Upper lobe of left lung (tissue), 6 donors: ENCODE data around the gene NBEAL2. TPM values are rescaled to one million over a fixed set of nuclear protein-coding genes. Genes with fewer than 3 reads are reported as not detected.
A peak's percentile ranks its signal among the peaks of the same experiment; 100 is the strongest.

Source experiments
- ATAC-seq, 2 donors: fragments of 200-7000 bp; cut with Tn5 transposase; one replicate each; pipeline ENCODE4 v1.9.1; 2022; ENCODE audit warnings: mild to moderate bottlenecking in 2 of 2, moderate library complexity in 2 of 2; ENCODE audit not compliant: low FRiP score in 2 of 2
- DNase-seq, 2 donors: peaks; one replicate each; pipeline ENCODE4 v3.0.0-alpha.2; 2019 to 2020
- H3K27ac ChIP-seq, 4 donors: fragments of 200-600 bp; sonication (generic); one replicate each; pipeline ENCODE4 v1.5.1; 2016 to 2019
- H3K27me3 ChIP-seq, 4 donors: fragments of 200-600 bp; sonication (generic); one replicate each; pipeline ENCODE4 v1.5.1; 2017 to 2019
- H3K36me3 ChIP-seq, 4 donors: fragments of 200-600 bp; sonication (generic); one replicate each; pipeline ENCODE4 v1.5.1; 2016 to 2019
- H3K4me1 ChIP-seq, 4 donors: fragments of 200-600 bp; sonication (generic); one replicate each; pipeline ENCODE4 v1.5.1; 2018 to 2019
- H3K4me3 ChIP-seq, 4 donors: fragments of 200-600 bp; sonication (generic); one replicate each; pipeline ENCODE4 v1.5.1; 2017 to 2019; ENCODE audit warnings: mild to moderate bottlenecking in 2 of 4, moderate library complexity in 1 of 4
- H3K9me3 ChIP-seq, 4 donors: fragments of 200-600 bp; sonication (generic); one replicate each; pipeline ENCODE4 v1.5.1; 2018 to 2019
- EP300 ChIP-seq, 4 donors: sonication (generic); formaldehyde crosslinking; IDR thresholded peaks; one replicate each; pipeline ENCODE4 v1.5.1; 2017; ENCODE audit warnings: antibody characterized with exemption in 4 of 4, control low read depth in 2 of 4
- POLR2A ChIP-seq, 4 donors: fragments of 450-650 bp; IDR thresholded peaks; one replicate each; pipeline ENCODE4 v1.5.1; 2016 to 2017; ENCODE audit warnings: antibody characterized with exemption in 4 of 4, mild to moderate bottlenecking in 2 of 4
- POLR2AphosphoS5 ChIP-seq, 2 donors: sonication (generic); formaldehyde crosslinking; IDR thresholded peaks; one replicate each; pipeline ENCODE4 v1.5.1; 2017; ENCODE audit warnings: antibody characterized with exemption in 2 of 2
- WGBS, 2 donors: methylation state at CpG; one replicate each; pipeline ENCODE4 v1.1.5; 2017 to 2018; 5-methylcytosine and 5-hydroxymethylcytosine counted together
- total RNA-seq, 6 donors: library from RNA; depleted of rRNA in 4 of 6; stranded (reverse); fragments of >200 nt in 4 of 6; gene quantifications; one replicate each; pipeline versions ENCODE4 v1.1.0 to v1.2.1, GENCODE V29; 2016 to 2021
- TF ChIP-seq, protein P1 (sequence below), 6 experiments: fragments of 450-650 bp in 4 of 6; fragments of 200-600 bp in 2 of 6; sonication (generic) in 2 of 6; IDR thresholded peaks; one replicate each; pipeline ENCODE4 v1.5.1; 2016 to 2019; ENCODE audit warnings: antibody characterized with exemption in 6 of 6
- donor health status: DM: no; HTN: no; CAD: no; lungs with moderate emphysema.
- donor health status: DM: no; HTN: yes; CAD: no; lungs with severe emphysema.

The NBEAL2 gene
- total RNA-seq, 6 donors from 2014 or later, result 94.7 to 436 (median 163) TPM

DNA sequence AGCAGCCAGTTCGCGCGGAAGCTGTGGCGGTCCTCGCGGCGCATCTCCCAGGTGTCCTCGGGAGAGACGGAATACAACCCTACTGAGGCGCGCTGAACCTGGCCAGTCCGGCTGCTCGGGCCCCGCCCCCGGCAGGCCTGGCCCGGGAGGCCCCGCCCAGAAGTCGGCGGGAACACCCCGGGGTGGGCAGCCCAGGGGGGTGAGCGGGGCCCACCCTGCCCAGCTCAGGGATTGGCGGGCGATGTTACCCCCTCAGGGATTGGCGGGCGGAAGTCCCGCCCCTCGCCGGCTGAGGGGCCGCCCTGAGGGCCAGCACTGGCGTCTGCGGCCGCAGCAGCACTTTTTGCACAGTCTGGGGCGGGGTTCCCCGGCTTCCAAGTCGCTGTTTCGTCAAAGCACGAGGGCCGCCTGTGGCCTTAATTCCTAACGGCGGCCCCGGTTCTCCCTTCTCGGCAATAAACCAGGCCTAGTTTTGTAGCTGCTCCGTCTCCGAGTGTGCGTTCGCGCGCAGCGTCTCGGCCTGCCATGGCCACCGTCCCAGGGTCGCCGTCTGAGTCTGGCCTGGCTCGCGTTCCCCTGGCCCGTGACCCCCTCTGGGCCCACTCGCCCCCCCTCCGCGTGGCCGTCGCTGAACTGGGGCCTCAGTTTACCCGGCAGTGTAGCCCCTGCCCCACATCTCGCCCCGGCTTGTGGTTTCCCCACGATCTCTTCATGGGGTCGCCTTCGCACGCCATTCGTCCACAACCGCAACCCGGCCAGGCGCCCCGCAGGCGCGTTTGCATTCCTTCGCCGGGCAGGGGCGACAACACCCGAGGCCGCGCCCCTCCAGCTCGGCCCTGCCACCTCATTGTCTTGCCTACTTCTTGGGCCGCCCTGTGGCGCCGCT lies 30.0 kb downstream of the NBEAL2 start:
- H3K36me3 ChIP-seq, result peaks cover 3 to 62% (median 31%) of the 10 kb centered on the region in 4 donors
- peak overlapping the region; percentile 86 to 91 (median 88) for H3K27ac ChIP-seq
- DNase-seq (peak; percentile 90 to 96), ATAC-seq (peak; percentile 94 to 95)
- WGBS, 2 donors, result 11 to 13% methylated on average over 13 to 21 of the region's 85 CpGs
- no peaks in the 10 kb centered on the region for H3K9me3 ChIP-seq
- peak overlapping the region; percentile 41 to 71 (median 54) for H3K4me3 ChIP-seq
- TF ChIP-seq POLR2AphosphoS5 (IDR thresholded peaks at IDR 0.05), result peak in 1 of 2 donors; percentile 78
- TF ChIP-seq, protein P1, sequence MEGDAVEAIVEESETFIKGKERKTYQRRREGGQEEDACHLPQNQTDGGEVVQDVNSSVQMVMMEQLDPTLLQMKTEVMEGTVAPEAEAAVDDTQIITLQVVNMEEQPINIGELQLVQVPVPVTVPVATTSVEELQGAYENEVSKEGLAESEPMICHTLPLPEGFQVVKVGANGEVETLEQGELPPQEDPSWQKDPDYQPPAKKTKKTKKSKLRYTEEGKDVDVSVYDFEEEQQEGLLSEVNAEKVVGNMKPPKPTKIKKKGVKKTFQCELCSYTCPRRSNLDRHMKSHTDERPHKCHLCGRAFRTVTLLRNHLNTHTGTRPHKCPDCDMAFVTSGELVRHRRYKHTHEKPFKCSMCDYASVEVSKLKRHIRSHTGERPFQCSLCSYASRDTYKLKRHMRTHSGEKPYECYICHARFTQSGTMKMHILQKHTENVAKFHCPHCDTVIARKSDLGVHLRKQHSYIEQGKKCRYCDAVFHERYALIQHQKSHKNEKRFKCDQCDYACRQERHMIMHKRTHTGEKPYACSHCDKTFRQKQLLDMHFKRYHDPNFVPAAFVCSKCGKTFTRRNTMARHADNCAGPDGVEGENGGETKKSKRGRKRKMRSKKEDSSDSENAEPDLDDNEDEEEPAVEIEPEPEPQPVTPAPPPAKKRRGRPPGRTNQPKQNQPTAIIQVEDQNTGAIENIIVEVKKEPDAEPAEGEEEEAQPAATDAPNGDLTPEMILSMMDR (IDR thresholded peaks at IDR 0.05), result peak in 1 of 6 experiments; percentile 16
- TF ChIP-seq EP300 (IDR thresholded peaks at IDR 0.05), result no peak
- peak in 3 of 4 donors; percentile 47 to 84 (median 64) for TF ChIP-seq POLR2A (IDR thresholded peaks at IDR 0.05)
- H3K4me1 ChIP-seq, result peaks cover 11 to 20% (median 14%) of the 10 kb centered on the region in 4 donors
- H3K27me3 ChIP-seq, result no peaks in the 10 kb centered on the region

DNA sequence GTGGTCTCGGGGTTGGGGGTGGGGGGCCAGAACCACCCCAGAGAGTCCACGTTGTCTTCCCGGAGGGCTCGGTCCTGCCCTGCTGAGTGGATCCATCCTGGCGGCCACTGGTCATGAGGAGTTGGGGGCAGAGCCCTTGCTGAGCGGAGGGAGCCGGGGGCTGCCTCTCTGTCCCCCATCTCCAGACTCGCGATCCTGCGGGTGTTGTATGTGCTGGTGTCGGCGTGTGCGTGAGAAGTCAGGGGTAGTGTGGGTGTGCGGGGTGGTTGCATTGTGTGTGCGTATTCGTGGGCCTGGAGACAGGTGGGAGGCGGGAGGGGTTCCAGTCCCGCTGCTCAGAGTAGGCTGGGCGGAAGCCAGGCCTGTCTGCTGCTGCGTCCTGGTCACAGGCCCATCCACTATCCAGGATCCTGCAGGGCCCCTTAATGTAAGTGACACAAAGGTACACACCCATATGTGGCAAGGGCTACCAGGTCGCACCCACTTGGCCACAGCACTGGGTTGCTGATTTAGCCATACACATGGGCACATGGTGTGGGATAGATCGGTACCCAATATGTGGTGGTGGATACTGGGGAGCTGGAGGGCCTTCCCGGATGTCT lies 30.7 kb downstream of the NBEAL2 start:
- WGBS, 2 donors, result 76 to 84% methylated on average over 16 to 23 of the region's 23 CpGs
- DNase-seq, result peak in 1 of 2 donors; percentile 57
- no peak for TF ChIP-seq POLR2A (IDR thresholded peaks at IDR 0.05)
- TF ChIP-seq, protein P1 (IDR thresholded peaks at IDR 0.05), result no peak
- TF ChIP-seq POLR2AphosphoS5 (IDR thresholded peaks at IDR 0.05), result no peak
- TF ChIP-seq EP300 (IDR thresholded peaks at IDR 0.05), result no peak
- H3K9me3 ChIP-seq, result no peaks in the 10 kb centered on the region
- H3K4me1 ChIP-seq, result peaks cover 11 to 20% (median 14%) of the 10 kb centered on the region in 4 donors
- peak overlapping the region; percentile 41 to 71 (median 54) for H3K4me3 ChIP-seq
- peaks cover 3 to 56% (median 23%) of the 10 kb centered on the region in 4 donors for H3K36me3 ChIP-seq
- peak overlapping the region; percentile 86 to 91 (median 88) for H3K27ac ChIP-seq
- no peaks in the 10 kb centered on the region for H3K27me3 ChIP-seq
- ATAC-seq, result no peak

DNA sequence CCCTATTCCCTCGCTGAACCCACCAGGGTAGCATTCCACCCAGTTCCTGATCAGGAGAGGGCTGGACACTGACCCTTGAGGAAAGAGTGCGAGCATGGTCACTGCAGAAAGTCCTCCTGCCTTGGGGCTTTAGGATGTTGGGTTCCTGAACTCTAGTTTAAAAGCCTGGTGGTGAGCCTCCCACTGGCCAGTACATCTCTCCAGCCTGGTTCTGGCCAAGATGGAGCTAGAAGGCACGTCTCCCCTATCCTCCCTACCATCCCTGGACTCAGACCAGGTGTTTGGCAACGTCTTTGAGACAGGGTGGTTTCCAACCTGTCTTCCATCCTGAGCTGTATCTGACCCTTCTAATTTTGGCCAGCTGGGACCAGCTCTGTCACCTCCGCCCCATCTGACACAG lies 31.4 kb downstream of the NBEAL2 start:
- DNase-seq (no peak), ATAC-seq (no peak)
- H3K9me3 ChIP-seq, result no peaks in the 10 kb centered on the region
- peak overlapping the region in 1 of 4 donors; percentile 90 for H3K27ac ChIP-seq
- no peaks in the 10 kb centered on the region for H3K27me3 ChIP-seq
- H3K36me3 ChIP-seq, result peaks cover 3 to 53% (median 18%) of the 10 kb centered on the region in 4 donors
- H3K4me3 ChIP-seq, result no peak overlapping the region
- WGBS, 2 donors, result 89% methylated on average over 4 to 5 of the region's 5 CpGs
- TF ChIP-seq POLR2AphosphoS5 (IDR thresholded peaks at IDR 0.05), result no peak
- TF ChIP-seq POLR2A (IDR thresholded peaks at IDR 0.05), result no peak
- no peak for TF ChIP-seq EP300 (IDR thresholded peaks at IDR 0.05)
- TF ChIP-seq, protein P1 (IDR thresholded peaks at IDR 0.05), result no peak
- H3K4me1 ChIP-seq, result peaks cover 11 to 21% (median 17%) of the 10 kb centered on the region in 4 donors

DNA sequence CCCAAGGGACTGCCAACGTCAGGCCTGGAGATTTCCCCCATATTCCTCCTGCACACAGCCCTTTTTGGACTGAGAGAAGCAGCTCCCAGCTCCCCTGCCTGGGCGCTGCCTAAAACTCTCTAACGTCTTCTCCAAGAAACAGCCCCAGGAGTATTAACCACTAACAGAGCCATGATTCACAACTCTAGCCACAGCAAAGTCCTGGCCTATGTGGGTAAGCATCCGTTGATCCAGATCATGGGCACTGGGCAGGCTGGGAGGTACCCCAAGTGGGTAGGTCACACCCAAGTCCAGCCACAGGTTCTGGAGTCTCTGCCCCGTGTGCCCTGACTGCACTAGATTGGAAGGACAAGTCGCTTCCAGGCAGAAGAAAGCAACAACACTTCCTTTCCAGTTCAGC lies 31.9 kb downstream of the NBEAL2 start:
- peaks cover 11 to 24% (median 21%) of the 10 kb centered on the region in 4 donors for H3K4me1 ChIP-seq
- no peaks in the 10 kb centered on the region for H3K9me3 ChIP-seq
- TF ChIP-seq, protein P1 (IDR thresholded peaks at IDR 0.05), result no peak
- no peak for TF ChIP-seq POLR2A (IDR thresholded peaks at IDR 0.05)
- no peak for TF ChIP-seq EP300 (IDR thresholded peaks at IDR 0.05)
- no peak for TF ChIP-seq POLR2AphosphoS5 (IDR thresholded peaks at IDR 0.05)
- H3K27ac ChIP-seq, result no peak overlapping the region
- 89 to 90% methylated on average over 3 to 6 of the region's 6 CpGs for WGBS, 2 donors
- no peaks in the 10 kb centered on the region for H3K27me3 ChIP-seq
- no peak overlapping the region for H3K4me3 ChIP-seq
- peaks cover under 1 to 53% (median 16%) of the 10 kb centered on the region in 4 donors for H3K36me3 ChIP-seq
- no peak for ATAC-seq
- no peak for DNase-seq
